Measurements from ENCODE around the gene PRDX5. TPM values are rescaled to one million over a fixed set of nuclear protein-coding genes. Genes with fewer than 3 reads are reported as not detected.
A peak's percentile ranks its signal among the peaks of the same experiment; 100 is the strongest.
"Not testable (repeated sequence)": the region's sequence is repeated elsewhere in the genome, so short reads cannot be mapped to it uniquely, and the experiment has no call there.

Gene PRDX5
- total RNA-seq, 1 donor from 2014 or later = 331 TPM

DNA sequence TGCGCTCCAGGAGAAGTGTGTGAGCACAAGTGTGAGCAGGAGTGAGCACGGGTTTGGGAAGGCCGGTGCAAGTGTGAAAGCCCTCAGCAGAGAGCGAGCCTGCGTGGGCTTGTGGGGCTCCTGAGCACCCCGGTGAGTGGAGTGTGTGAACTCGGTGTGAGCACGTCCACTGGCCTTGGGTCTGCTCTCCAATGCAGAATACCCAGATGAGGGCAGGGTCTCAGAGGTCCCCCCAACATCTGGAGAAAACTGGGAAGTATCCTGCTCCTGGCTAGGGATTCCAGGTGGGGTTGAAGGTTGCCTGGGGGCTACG is 11.4 kb upstream of the PRDX5 start:
- no peak for ATAC-seq

DNA sequence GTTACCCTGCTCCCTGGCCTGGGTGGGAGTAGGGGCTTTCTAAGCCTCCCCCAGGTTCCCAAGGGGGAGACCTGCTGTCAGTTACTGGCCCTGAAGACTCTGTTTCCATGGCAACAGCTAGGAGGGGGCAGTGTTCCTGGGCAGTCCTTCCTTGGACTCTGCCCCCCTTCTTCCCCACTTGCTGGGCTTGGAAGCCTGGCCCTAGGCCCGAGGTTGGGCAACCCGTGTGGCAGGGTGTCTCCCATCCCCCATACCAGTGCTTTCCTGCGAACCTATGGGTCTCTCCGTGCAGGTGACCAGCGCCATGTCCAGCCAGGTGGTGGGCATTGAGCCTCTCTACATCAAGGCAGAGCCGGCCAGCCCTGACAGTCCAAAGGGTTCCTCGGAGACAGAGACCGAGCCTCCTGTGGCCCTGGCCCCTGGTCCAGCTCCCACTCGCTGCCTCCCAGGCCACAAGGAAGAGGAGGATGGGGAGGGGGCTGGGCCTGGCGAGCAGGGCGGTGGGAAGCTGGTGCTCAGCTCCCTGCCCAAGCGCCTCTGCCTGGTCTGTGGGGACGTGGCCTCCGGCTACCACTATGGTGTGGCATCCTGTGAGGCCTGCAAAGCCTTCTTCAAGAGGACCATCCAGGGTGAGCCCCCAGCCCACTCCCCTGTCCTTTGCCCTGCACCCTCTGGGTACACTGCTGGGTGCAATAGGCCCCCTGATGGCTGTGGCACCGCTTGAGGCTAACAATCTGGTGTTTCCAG is 10.9 kb upstream of the PRDX5 start:
- no peak for ATAC-seq

DNA sequence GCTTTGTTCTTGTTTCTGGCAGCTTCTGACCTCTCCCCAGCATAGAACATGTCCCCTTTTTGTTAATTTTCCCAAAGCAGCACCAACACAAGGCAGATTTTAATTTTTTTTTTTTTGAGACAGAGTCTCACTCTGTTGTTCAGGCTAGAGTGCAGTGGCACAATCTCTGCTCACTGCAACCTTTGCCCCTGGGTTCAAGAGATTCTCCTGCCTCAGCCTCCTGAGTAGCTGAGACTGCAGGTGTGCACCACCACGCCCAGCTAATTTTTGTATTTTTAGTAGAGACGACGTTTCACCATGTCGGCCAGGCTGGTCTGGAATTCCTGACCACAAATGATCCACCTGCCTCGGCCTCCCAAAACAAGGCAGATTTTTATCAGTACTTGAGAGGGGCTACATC is 10.1 kb upstream of the PRDX5 start:
- ATAC-seq = not testable (repeated sequence)

DNA sequence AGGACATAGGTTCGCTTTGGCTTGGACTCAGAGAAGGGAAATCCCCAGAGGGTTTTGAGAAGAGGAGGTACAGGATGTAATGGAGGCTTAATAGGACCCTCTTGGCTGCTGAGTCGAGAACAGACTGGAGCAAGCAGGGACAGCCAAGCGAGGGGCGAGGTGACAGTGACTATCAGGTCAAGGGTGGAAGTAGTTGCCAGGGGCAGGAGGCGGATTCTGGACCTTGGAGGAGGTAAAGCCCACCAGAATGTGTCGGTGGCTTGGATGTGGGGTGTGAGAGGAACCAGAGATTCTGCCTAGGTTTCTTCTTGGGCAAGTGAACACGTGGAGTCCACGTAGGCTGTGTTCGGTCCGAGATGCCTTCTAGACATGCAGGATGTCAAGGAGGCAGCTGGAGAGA is 5.0 kb upstream of the PRDX5 start:
- ATAC-seq = no peak

DNA sequence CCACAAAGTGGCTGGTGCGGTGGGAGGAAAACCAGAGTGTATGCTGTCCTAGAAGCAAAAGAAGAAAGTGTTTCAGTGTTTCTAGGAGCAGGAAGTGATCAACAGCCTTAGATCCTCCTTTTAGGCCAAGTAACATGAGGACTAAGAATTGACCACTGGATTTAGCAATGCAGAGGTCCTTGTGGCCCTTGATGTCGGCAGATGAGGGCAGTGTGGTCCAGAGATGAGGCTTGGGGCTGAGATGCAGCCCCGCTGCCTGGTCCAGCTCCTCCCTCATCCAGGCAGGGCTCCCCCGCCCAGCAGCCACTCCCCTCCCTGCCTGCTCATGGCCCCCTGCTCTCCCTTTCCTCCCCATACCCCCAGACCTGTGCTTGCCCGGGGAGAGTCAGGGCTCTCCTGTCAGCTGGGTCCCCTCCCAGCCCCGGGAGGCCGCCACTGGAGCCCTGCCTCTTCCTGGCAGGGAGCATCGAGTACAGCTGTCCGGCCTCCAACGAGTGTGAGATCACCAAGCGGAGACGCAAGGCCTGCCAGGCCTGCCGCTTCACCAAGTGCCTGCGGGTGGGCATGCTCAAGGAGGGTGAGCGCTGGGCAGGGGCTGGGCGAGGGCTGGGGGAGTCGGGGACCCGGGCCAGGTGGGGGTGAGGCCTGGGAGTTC is 4.3 kb upstream of the PRDX5 start:
- no peak for ATAC-seq

DNA sequence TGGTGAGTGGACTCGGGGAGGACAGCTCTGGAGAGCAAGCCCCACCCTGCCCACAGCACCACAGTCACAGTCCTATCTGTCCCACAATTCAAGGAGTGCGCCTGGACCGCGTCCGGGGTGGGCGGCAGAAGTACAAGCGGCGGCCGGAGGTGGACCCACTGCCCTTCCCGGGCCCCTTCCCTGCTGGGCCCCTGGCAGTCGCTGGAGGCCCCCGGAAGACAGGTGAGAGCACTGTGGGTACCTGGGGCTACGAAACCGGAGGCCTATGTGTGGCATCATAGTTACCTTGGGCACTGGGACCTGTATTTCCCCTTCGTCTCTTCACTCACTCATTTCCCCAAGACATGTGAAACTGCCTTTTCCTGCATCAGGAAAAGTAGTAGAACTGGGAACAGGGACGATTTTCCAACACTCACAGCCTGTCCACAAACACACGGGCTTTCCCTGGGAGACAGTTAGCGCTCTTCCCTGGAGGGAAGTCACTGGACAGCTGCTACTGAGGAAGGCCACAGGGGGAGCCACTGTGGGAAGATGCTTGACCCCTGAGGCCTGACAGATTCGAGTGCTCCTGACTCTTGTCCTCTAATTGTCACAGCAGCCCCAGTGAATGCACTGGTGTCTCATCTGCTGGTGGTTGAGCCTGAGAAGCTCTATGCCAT is 3.6 kb upstream of the PRDX5 start:
- ATAC-seq = no peak

DNA sequence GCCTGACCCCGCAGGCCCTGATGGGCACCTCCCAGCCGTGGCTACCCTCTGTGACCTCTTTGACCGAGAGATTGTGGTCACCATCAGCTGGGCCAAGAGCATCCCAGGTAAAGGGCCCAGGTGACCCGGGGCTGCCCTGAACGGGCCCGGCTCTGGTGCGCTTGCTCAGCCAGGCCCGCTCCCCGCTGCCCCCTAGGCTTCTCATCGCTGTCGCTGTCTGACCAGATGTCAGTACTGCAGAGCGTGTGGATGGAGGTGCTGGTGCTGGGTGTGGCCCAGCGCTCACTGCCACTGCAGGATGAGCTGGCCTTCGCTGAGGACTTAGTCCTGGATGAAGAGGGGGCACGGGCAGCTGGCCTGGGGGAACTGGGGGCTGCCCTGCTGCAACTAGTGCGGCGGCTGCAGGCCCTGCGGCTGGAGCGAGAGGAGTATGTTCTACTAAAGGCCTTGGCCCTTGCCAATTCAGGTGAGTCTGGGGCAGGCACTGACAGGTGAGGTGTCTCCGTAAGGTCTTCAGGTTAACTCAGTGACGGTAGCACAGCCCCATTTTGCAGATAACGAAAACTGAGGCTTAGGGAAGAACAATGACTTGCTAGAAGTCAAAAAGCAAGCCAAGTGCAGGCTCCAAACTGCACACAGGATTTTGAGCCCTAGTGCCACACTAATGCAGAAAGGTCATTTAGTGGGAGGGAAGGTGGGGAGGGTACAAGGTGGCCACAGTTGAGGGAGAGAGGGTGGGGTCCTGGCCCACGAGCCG is 2.9 kb upstream of the PRDX5 start:
- no peak for ATAC-seq

DNA sequence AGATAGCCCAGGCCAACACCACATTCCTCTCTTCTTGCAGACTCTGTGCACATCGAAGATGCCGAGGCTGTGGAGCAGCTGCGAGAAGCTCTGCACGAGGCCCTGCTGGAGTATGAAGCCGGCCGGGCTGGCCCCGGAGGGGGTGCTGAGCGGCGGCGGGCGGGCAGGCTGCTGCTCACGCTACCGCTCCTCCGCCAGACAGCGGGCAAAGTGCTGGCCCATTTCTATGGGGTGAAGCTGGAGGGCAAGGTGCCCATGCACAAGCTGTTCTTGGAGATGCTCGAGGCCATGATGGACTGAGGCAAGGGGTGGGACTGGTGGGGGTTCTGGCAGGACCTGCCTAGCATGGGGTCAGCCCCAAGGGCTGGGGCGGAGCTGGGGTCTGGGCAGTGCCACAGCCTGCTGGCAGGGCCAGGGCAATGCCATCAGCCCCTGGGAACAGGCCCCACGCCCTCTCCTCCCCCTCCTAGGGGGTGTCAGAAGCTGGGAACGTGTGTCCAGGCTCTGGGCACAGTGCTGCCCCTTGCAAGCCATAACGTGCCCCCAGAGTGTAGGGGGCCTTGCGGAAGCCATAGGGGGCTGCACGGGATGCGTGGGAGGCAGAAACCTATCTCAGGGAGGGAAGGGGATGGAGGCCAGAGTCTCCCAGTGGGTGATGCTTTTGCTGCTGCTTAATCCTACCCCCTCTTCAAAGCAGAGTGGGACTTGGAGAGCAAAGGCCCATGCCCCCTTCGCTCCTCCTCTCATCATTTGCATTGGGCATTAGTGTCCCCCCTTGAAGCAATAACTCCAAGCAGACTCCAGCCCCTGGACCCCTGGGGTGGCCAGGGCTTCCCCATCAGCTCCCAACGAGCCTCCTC is 2.0 kb upstream of the PRDX5 start:
- not testable (repeated sequence) for ATAC-seq

DNA sequence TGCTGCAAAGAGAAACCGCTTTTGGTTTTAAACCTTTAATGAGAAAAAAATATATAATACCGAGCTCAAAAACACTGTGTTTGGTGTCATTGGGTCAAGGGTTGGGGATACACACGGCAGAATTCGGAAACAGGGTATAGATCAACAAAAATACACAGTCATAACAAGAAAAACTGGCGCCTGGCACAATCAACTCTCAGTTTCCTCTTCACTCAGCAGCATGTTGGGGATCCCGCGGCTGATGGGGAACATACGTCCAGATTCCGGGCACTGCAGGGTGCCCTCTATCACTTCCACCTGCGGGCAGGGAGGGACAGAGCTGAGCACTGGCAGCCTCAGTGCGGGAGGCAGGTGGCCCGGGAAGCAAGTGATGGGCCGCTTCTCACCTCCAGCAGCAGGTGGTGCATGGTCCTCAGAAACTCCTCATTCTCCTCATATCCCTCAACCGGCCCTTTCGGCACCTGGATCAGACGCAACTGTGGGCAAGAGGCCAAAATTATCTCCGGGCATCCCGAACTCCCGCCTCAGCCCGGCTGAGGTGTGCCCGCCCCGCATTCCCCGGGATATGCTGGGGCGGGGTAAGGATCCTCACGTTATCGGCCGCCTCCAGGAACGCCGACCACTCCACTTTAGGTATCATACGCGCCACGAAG is 1.1 kb upstream of the PRDX5 start:
- ATAC-seq = peak; percentile 14

DNA sequence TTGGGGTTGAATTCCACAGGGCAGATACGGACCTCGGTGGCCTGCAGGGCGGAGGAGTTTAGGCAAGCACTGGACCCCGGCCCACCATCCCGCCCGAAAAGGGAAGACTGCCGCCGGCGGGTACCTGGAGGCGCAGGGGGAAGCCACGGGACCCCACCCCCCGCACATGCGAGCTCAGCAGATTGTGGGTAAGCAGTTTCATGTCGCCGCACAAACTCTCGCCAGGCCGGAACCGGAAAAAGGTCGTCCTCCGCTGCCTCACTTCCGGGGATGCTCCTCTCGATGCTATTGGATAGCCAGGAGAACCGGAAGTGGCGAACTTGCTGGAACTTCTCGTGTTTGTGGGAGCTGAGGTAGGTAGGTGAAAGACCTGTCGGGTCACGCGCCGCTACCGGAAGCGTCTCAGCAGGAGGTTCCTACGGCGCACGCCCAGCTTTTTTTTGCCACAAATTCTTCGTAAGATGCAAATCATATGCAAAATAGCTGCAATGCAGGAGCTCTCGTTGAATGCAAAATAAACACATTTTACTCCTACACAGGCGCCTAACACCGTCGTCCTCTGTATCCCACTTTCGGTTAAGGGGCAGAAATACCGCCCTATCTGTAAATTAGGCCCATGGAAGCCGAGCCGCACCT is 478 bp upstream of the PRDX5 start, which contains the start of gene TRMT112:
TRMT112 (minus strand) TSS at position 235 of the 636 bp plus-strand sequence; CDS start at position 202, 33 bp downstream.
- ATAC-seq = peak; percentile 78

DNA sequence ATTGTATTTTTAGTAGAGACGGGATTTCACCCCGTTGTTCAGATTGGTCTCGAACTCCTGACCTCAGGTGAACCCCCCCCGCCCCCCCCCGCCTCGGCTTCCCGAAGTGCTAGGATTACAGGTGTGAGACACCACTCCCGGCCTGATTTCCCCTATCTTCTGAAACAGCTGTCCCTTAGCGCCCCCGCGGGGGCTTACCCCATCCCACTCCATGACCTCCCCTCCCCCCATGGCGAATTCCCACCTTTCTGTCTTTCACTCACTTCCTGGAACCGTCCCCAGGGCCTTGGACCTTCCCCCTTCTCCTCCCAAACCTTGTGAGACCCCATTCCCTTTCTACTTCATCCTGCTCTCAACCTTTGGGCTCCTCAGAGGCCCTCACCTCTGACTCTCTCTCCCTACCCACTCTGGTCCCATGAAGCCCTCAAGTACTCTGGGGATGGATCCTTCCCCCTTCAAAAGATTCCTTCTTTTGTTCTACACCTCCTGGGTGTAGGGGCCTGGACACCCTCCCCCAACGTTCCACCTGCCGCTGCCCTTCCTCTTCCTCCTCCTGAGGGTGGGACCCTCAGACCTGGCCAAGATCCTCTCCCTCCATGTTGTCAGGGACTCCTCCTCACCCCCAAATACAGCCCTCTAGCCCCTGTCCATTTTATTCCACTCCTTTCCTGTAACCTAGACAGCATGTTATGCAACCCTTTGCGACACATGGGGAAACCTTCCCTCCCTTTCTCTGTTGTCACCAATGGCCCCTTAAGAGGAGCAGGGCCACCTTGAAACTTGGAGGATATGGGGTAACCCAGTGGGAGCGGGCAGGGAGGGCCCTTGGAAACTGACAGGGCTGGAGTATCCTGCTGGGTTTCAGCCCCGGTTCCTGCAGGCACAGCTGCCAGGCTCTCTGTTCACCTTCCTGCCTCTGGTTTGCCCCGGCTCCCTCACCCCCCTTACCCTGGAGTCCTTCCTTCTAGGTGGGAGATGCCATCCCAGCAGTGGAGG is 1.1 kb downstream of the PRDX5 start:
- ATAC-seq = no peak

DNA sequence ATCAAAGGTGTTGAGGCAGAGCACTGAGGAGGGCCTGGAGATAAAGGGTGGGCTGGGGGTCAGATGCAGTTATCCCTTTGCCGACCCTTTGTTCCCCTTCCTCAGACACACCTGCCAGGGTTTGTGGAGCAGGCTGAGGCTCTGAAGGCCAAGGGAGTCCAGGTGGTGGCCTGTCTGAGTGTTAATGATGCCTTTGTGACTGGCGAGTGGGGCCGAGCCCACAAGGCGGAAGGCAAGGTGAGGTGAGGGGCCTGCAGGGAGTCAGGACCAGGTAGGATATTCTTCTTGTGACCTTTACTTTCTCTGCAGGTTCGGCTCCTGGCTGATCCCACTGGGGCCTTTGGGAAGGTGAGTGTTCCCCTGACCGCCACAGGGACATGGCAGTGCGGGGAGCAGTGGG is 2.6 kb downstream of the PRDX5 start:
- no peak for ATAC-seq

DNA sequence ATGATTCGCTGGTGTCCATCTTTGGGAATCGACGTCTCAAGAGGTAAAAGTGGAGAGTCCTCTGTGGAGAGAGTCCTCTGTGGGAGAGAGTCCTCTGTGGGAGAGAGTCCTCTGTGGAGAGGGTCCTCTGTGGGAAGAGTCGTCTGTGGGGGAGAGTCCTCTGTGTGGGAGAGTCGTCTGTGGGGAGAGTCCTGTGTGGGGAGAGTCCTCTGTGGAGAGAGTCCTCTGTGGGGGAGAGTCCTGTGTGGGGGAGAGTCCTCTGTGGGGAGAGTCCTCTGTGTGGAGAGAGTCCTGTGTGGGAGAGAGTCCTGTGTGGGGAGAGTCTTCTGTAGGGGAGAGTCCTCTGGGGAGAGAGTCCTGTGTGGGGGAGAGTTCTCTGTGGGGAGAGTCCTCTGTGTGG is 3.1 kb downstream of the PRDX5 start:
- no peak for ATAC-seq

DNA sequence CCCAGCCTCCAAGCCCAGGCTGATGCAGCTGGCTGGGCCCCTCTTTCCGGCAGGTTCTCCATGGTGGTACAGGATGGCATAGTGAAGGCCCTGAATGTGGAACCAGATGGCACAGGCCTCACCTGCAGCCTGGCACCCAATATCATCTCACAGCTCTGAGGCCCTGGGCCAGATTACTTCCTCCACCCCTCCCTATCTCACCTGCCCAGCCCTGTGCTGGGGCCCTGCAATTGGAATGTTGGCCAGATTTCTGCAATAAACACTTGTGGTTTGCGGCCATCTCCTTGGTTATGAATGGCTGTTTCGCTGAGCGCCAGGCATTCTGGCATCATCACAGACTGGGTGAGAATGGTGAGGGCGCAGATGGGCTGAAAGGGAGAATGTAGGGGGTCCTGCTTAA is 3.6 kb downstream of the PRDX5 start:
- ATAC-seq = peak; percentile 22

DNA sequence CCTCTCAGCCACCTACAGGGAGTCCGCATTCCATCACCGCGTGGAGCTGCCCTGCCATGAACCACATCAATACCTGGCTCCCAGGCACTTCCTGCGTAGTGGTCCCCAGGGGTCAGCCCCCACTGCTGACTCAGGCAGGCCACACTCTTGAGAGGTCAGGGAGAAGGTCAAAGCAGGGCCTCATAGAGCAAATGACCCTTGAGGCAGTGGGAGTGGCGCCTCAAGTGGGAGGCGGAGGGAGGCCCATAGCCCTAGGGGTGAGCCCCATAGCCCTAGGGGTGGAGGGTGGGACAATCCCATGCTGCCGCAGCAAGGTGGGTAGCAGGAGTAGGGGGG is 5.0 kb downstream of the PRDX5 start:
- no peak for ATAC-seq

DNA sequence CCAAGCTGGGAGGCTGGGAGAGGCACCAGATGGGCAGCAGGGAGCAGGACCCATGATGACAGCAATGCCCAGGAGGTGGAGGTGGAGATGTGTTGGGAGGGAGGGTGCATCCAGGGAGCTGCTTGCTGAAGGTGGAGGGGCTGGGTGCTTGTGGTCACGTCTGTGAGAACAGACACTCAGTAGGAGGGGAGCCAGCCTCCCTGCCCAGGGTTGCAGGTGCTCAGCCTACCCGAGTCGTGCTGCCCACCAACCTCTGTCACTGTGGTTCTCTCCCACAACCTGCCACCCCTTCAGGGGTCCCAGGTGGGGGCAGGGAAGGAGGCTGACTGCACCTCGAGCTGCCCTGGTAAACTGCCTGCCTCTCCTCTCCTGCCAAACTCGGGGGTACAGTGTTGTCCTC is 5.5 kb downstream of the PRDX5 start:
- no peak for ATAC-seq

DNA sequence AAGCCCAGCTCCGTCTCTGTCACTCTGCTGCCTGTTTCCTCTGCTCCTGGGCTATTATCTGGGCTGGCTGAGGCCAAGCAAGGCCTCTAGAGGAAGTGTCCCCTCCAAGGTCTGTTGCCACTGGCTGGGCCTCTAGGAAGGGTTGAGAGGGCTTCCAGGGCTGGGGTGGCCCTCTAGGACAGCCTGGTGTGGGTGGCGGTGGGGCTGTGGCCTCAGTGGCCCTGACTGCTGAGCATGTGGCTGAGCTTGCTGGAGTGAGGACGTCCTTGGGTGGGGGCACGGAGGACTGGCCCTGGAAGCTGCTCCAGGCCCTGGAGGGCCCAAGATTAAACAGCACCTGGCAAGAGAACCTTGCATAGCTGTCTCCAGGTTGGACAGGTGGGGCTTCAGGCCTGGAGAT is 6.1 kb downstream of the PRDX5 start:
- peak; percentile 0 for ATAC-seq

DNA sequence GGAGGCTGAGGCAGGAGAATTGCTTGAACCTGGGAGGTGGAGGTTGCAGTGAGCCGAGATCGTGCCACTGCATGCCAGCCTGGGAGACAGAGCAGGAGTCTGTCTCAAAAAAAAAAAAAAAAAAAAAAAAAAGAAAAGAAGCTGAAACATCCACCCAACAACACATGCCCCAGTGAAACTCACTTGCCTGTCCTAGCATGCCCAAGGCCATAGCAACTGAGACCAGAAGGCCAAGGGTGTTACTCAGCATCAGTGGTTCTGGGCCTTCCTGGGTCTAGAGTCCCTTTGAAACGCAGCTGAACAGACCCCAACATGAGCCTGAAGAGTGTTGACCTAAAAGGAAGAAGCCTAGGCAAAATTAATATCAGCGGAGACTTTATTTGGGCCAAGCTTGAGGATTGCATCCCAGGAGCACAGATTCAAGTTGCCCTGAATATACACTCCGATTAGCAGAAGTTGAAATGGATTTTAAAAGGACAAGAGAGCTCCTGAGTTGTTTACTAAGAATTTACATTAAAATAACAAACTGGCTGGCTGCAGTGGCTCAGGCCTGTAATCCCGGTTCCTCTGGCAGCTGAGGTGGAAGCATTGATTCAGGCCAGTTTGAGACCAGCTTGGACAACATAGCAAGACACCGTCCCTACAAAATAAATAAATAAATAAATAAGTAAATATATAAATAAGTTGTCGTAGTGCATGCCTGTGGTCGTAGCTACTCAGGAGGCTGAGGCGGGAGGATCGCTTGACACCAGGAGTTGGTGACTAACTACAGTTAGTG is 7.0 kb downstream of the PRDX5 start:
- peak; percentile 73 for ATAC-seq

DNA sequence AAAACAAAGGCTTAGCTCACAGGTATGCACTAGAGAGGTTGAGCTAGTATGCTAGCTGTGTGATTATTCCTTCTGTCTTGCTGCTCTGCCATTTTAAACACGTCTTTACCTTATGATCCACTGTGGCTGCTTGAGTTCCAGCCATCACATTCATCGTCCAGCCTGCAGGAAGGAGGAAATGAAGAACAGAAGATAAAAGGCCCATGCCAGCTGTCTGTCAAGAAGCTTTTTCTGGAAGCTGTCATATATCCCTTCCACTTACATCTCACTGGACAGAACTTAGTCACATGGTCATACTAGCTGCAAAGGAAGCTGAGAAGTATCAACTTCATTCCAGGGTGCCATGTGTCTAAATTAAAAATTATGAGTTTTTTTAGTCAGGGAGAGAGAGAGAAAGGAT is 9.5 kb downstream of the PRDX5 start:
- ATAC-seq = no peak
